Amygdala (tissue), 56 donors: ENCODE measurements around the gene EYS.

Experiments
- DNase-seq, 56 donors: peaks; one replicate each; lab custom pipeline; 2025; lab: John Stamatoyannopoulos, UW

The EYS gene

DNA sequence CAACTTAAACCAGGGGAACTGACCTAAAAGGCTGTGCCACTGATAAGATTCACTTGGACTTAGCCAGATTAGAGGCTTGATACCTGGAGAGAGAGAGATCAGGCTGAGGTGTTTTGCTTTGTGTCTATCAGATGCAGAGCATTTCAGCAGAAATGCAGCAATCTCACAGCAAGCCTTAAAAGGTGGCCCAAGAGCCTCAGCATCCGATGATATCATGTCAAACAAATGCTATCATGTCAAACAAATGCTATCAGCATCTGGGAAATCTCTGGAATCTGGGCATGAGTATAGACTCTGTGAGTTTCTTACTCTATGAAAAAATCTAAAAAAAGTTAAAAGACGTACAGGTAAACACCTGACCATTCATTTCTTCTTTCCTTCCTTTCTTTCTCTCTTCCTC, 718.9 kb downstream of the EYS start:
- DNase-seq = no peak

DNA sequence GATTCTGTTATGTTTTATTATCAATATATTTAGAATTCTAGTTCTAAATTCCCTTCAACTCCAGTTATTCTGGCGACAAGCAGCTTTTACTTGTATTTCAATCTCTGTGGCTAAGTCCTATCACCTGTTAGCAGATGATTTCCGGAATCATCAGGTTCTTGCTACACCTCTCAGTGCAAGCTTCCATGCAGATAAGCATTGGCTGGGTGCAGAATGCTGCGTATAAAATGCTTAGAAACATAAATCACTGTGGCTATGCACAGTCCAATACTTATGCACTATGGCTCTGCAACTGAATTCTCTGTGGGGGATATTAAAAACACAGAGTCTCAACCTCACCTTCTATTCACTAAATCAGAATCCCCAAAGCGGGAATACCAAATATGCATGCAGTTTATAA, 720.0 kb downstream of the EYS start:
- no peak for DNase-seq

DNA sequence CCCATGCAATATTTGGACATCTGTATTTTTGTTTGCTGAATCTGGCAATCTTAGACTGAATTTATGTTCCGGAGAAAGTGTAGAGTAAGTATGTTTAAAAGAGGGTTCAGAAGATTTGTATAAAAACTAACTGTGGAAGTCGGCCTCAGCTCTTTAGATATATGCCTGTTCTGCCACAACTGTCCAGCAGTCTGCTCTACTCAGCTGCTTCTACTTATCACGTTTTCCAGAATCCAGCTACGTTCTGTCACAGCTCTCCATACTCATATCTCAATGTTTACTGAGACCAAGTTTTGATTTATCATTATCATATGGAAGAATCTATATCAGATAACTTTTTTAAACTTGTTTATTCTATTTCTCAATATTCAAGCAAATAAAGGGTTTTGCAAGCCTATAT, 721.3 kb downstream of the EYS start:
- no peak for DNase-seq

DNA sequence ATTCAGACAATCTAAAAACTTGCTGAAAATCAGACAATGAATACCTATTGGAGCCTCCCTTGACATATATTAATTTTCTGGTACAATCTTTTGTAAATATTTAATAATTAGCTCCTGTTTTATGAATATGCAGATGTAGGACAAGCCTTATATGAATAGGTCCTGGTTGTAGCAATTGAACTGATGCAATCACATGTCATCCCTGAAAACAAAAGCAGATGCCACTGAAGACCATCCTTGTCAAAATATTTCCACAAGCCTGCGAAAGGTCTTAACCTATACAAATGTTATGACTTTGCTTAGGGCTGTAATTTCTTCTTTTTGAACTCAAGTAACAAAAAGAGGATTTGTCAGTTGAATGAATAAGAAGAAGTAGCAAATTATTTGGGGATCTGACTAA, 722.1 kb downstream of the EYS start:
- DNase-seq = no peak

DNA sequence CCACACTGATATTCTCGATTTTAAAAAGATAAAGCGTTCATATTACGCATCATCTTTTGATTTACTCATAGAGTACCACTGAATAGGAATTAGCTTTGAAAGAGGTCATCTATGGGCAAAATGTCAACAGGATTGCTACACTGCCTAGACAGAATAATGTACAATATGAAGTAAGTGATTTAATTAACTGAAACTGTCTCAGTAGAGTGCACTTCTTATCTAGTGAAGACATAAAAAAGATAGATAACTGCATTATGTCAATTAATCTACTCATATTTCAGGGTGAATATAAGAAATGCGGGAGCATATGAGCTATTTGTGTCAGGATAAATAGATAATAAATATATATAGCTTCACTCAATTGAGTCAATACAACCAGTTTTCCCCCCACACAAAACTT, 723.9 kb downstream of the EYS start:
- no peak for DNase-seq

DNA sequence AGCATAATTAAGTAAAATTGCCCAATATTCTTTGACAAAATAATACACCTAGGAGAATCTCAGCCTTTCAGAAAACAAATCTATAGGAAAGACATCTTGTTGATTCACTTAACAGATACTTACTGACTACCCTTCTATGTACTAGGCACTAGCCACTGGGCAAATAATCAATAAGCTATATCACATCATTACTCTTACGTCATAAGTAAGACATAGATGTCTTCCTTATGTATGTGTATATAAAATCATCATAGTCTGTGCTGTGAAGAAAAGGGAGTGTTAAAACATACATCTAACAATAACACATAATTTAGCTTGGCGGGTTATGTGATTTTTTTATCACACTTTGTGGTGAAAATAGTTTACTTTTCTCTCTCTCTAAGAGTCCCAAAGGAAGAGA, 733.9 kb downstream of the EYS start:
- DNase-seq = no peak

DNA sequence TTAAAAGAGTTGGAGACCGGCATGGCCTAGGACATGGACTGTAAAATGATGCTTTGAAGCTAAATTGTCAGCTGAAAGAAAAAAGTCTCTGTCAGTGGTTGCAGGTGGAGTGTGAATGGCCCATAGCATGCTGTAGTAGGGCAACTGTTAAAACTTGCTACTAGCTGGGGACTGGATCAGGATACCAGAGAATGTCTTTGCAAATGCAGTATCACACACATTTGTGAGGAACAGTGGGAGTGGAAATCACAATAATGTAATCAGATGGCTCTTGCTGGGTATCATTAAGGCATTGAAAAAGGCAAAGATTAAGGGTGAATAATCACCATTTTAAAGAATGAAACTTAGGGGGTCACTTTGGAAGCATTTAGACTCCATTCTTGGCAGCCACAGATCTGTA, 737.9 kb downstream of the EYS start:
- no peak for DNase-seq

DNA sequence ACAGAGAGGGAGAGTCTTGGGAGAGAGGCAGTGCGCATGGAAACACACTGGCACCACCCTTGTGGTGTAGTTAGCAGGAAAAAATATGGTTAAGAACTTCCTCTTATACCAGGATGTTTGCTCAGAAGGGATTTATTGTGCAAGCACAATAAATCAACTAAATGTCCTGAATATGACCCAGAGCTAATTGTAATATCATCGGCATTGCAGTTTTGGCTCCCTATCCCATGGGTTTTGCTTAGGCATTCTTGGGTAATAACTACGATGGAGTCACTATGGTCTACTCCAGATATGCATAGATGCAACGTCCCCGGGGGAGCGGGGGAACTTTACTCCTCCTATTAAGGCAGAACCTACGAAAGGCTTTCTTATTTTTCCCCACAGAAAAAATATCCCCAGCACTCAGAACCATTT, 751.6 kb downstream of the EYS start:
- DNase-seq = no peak

DNA sequence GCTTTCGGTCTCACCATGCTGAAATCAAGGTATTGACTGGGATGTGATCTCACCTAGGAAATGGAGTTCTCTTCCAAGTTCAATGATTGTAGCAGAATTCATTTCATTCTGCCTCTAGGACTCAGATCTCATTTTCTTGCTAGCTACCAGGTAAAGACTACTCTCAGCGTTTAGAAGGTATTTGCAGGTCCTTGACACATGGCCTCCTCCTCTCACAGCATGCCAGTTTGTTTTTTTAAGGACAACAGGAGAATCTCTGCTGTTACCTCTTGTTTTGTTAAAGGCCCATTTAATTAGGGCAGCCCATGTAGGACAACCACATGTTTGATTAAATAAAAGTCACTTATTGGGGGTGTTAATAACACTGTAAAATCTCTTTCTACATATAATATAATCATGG, 757.8 kb downstream of the EYS start:
- no peak for DNase-seq

DNA sequence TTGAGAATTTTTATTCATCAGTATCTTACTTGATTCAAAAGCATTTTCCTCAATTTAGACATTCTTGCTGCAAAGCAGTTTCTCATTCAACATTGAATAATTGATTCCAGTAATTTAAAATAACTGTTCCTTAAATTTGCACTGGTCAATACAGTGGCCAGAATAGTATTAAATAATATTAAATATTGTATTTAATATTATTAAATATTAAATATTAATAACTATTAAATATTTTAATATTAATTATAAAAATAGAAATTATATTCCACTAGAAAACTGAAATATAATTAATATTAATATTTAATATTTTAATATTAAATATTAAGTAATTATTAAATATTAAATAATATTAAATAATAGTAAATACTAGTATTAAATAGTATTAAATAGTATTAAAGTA, 758.8 kb downstream of the EYS start:
- DNase-seq = no peak

DNA sequence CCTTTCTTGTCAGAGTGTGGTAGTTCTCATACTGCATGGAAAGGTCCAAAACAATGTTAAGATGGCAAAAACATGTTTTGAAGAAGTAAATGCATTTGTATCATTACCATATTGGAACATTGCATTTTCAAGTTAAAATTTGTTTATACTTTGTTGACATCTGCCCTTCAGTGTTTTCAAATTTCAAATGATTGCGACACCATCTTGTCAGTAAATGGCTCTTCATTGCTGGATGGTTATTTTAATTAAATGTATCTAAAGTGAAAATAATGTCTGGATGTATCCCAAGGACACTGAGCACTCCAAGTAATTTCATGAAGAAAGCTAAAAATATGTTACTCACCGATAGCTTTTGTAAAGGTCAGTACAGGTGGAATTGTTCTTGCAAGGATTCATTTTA, 761.6 kb downstream of the EYS start:
- DNase-seq = no peak

DNA sequence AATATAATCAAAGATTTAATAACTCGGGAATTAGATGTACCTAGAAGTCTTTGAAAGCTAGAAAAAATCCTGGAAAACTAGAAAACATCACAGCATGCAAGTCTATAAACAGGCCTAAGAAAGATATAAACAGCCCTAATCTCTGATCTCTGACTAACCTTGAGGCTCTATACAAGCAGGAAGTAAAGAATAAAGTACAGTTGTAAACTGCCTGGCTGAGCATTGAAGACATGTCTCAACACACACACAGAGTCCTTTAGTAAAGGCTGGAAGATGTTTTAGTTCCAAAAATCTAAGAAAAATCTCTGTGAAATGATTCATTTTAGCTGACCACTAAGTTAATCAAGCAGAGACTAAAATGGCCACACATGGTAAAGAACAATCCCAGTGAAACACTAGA, 774.5 kb downstream of the EYS start:
- DNase-seq = no peak

DNA sequence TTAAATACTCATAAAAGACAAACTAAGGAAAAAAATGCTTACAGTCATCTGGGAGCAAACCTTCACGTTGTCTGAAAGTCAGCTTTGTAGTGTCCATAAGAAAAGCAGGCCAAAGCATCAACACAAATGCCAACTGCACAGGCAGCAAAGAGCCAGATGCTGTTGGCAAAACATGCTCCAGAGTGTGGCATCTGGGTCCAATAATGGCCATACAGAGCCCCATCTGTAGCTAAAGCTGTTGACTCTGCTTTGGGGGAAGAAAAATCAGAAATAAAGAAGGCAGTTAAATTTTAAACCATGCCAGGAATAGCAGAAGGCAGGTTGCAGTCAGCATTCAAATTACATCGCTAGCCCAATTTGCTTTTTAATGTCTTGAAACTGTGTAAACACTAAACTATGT, 776.3 kb downstream of the EYS start:
- DNase-seq = no peak

DNA sequence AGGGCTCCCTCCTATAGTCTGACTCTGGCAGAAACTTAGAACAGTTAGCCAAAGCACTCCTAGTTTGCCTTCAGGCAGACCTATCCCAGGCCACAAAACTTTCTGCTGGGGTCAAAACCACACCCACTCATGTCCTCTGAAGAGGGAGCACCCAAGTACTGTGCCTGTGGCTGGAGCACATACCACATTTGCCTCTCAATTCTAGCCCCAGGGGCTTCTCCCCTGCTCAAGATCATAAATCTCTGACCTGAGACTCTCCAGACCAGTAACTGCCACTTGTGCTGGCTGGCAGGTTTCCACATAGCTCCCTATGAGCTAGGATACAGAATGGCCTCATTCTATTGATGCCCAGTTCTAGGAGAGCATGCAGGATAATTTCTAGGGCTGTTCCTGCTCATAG, 781.0 kb downstream of the EYS start:
- DNase-seq = no peak

DNA sequence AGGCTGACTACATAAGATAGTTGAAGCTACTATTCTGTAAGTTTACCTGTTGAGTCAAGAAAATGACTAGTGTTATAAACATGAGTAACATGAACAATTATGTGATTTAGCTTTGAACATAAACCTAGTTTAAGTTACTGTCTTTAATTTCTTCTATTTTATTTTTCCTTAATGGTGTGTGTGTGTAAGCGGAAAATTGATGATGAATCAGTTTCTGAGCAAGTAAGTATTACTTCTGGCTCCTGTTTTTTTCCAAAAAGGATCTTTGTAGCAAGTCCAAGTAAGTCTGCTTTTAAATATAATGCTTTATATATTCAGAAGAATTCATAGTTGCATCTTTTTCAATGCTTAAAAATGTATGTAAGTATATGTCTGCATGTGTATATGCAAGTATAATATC, 786.8 kb downstream of the EYS start:
- DNase-seq = no peak

DNA sequence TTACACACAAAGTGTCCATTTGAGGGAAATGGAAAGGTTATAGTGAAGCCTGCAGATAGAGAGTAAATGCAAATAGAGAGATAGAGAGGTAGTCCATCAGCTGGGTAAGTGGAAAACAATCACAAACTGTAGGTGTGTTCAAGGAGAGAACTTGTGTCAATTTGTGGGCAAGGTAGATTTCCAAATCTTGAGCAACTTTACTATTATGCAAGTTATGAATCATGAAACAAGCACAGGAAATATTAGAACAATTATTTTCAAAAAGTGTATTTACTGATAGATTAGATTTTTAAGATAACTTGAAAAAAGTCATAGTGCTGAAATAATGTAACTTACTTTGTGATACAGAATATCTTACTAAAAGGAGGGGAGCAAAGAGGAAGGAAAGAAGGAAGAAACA, 792.9 kb downstream of the EYS start:
- no peak for DNase-seq

DNA sequence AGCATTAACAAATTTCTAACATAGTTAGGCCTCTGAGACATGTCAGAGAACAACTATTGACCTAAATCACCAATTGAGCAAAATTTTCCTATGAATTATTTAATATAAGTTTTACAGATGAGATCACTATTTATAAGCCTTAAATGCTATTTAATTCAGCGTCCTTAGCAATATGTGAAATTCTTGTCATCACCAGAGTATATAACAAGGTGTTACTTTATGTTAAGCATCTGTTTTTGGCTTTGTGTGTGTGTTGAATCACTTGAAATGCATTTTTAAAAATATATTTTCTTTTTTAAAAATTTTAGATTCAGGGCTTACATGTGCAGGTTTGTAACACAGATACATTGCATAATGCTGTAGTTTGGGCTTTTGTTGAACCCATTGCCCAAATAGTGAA, 794.1 kb downstream of the EYS start:
- no peak for DNase-seq

DNA sequence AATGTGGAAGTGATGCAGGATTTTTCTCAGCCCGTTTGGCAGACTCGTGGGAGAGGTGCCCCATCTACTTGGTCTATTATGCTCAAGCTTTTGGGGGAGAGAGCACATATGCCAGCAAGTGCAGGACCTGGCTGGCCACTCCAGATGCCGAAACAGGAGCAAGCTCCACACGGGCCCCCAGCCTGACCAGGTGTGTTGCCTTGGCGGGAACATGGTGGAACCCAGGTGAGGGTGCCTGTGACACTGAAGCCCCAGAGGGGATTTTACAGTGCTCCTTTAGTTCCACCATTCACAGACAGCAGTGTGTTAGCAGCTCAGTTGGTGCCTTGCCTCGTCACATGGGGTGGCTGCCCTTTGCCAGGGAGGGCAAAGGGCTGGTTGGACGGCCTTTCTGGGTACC, 798.9 kb downstream of the EYS start:
- DNase-seq = no peak

DNA sequence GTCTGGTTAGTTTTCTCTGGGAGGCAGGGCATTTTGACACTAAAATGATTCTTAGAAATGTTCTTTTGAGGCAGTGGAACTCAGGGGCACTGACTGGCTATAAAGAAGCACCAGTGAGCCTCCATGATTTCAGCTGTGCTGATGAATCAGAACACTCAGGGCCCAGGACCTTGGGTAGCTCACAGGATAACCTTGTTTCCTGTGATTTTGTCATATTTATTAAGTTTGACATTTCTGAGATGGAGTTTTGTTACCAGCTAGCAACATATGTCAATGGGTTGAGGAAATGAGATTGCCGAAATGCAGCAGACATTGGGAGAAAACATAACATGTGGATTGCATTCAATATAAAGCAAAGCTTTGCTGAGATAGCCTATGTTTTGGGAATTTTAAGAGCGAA, 802.4 kb downstream of the EYS start:
- DNase-seq = no peak

DNA sequence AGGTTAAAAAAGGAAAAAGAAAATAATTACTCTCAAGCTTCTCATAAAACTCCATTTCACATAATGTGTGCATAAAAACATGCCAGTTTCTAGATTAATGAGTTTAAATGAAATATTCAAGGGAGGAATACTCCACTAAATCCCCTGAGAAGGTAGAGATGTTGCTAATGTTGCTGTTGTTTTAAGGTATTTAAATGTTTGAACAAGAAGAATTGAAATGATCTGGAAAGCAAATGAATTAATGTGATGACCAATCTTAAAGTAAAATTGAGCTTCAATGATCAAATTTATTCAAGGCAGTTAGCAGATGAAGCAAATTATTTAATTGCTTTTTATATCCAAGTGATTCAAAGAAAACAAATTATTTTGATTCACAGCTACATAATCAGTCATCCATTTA, 804.4 kb downstream of the EYS start:
- no peak for DNase-seq

DNA sequence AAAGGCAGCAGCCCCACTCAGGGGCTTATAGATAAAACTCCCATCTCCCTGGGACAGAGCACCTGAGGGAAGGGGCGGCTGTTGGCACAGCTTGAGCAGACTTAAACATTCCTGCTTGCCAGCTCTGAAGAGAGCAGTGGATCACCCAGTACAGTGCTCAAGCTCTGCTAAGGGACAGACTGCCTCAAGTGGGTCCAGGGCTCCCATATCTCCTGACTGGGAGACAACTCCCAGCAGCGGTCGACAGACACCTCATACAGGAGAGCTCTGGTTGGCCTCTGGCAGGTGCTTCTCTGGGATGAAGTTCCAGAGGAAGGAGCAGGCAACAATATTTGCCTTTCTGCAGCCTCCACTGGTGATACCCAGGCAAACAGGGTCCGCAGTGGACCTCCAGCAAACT, 810.1 kb downstream of the EYS start:
- DNase-seq = no peak

DNA sequence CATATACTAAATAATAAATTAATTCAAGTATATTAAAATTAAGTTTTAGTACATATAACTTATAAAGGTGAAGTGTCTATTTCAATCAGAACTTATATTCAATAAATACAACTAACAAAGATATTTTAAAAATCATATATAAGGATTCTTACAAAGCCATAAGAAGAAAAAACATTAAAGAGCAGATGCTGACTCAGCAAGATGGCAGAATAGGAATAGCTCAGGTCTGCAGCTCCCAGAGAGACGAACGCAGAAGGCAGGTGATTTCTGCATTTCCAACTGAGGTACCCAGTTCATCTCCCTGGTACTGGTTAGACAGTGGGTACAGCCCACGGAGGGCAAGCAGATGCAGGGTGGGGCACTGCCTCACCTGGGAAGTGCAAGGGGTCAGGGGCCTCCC, 811.1 kb downstream of the EYS start:
- no peak for DNase-seq

DNA sequence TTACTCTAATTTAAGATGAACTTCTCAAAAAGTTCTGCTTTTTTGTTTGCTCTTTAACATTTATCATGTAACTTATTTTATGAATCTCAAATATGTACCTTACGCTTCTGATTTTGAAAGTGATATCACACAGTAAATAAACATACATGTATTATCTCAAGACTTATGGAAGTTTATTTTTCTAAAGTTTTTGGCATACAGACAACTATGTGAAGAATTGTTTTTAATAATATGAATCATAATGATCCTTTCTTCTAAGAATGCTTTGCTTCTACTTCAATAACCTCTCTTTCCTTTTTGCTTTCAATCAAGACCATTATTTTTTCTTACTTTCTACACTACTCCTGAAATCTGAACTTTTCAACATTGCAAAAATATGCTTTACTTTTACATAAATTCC, 816.4 kb downstream of the EYS start:
- no peak for DNase-seq

DNA sequence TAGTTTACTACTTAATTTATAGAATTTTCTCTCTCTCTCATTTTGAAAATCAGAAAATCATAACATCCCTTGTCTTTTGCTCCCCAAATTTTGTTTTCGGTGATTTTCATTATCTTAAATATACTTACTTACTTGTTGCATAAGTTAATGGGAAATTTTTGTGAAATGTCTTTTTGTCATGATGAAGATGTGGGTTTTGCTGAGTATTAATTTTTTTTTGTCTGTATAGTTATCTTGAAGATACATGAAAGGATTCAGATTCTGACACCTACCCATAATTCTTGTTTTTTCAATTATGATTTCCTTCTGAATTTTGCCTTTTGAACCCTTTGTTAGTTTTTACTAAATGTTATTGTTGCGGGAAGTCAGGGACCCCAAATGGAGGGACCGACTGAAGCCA, 817.9 kb downstream of the EYS start:
- no peak for DNase-seq
